CD4-positive, alpha-beta T cell treated with Interleukin-21 for 1 hour (primary cell): ENCODE measurements around the gene LCP1.

Source experiments
- DNase-seq: peaks from one replicate; pipeline ENCODE4 v3.0.0-alpha.2; 2020

The LCP1 gene

DNA sequence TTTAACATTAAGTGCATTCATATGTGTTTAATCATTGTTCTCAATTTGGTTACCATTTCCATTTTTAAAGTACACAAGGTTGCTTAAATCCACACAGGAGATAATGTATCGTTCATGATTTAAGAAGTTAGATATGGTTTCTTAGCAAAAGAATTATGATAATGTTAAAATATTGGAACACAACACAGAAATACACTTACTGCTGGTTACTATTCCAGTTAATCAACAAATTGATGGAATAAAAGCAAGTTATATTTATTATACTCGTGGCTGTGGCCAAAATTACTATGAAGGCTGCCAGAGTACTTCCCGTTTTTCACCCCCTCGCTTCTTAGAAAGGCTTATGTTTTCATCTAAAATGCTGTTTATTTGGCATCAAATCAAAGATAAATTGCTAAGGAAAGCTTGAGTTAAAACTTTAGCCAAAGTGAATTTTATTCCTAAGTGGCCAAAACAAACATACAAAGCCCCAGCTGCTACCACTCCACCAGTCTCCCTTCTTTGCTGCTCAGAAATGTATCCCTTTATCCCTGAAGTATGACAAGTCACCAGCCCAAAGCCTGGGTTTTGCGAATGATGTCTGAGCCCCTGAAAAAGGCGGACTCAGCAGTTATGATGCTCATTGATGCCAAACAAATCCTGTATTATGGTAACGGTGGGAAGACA, 27.7 kb downstream of the LCP1 start:
- no peak for DNase-seq

DNA sequence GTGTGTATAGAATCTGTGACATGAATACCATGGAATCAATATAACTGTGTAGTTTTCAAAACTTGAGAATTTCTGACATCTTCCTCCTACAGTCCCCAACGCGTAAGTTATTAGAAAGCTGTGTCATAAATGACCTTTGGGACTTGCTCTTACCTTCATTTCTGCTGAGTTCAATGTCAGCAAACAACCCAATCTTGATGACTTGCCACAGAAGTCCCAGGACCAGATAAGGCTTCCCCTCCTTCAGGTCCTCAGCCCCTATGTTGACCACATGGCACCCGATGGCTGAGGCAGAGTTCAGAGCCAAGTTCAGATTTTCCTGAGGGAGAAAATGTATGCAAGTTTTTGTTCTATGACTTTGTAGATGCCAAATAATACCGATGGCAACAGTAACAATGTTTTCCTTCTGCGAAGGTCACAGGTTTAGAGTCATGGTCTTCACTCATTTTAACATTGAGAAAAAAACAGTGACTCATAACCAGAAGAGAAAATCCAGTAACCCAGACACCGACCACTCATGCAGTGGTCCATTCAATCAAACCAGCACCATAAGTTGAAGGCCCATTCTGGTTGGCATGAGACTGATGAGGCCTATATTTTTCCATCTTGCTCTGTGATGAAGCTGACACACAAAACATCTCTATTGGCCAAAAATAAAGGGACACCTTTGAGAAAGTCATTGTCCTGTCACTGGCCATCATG, 29.2 kb downstream of the LCP1 start:
- DNase-seq = no peak

GRCh38 chr13:46150134-46150693, 31.8 kb downstream of the LCP1 start:
- no peak for DNase-seq

GRCh38 chr13:46149272-46150133, 32.5 kb downstream of the LCP1 start:
- no peak for DNase-seq

DNA sequence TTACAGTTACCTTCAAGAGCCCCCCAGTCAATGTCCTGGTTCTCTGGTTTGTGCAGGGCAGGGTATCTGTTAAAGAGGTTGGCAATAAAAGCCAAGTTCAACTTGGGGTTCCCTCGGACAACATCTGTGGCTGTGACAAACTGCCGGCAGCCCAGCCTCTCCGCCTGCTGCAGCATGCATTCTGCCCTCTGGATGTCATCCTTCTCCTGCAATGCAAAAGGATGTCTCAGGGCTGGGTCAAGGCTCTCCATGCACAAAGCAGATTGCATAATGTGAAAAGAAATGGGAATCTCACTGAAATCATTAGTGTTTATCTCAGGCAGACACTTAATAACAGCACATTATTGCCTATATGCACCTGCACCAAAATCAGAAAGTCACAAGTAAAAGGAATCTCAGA, 35.1 kb downstream of the LCP1 start:
- no peak for DNase-seq

GRCh38 chr13:46145950-46146349, 36.0 kb downstream of the LCP1 start:
- DNase-seq = no peak

GRCh38 chr13:46145135-46145534, 36.8 kb downstream of the LCP1 start:
- DNase-seq = no peak

GRCh38 chr13:46143184-46143701, 38.7 kb downstream of the LCP1 start:
- no peak for DNase-seq

DNA sequence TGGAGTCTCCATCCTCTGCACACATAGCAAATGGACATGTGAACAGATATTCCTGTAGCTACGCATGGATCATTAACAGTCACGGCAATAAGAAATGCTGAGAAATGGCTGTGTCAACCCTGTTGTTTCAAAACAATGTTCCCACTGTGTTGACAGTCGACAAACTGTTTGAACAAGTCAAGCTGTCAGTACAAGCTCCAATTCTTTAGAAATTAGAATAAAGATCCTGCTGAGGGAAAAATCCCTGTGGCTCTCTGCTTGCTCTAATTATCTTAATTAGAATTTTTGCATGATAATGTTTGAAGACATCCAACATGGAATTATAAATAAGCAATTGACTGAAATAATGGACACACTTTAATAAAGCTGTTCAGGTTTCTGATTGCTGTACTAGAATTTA, 39.2 kb downstream of the LCP1 start:
- no peak for DNase-seq

- no peak for DNase-seq
Measured at GRCh38 chr13:46140044-46140443, 41.9 kb downstream of the LCP1 start.

DNA sequence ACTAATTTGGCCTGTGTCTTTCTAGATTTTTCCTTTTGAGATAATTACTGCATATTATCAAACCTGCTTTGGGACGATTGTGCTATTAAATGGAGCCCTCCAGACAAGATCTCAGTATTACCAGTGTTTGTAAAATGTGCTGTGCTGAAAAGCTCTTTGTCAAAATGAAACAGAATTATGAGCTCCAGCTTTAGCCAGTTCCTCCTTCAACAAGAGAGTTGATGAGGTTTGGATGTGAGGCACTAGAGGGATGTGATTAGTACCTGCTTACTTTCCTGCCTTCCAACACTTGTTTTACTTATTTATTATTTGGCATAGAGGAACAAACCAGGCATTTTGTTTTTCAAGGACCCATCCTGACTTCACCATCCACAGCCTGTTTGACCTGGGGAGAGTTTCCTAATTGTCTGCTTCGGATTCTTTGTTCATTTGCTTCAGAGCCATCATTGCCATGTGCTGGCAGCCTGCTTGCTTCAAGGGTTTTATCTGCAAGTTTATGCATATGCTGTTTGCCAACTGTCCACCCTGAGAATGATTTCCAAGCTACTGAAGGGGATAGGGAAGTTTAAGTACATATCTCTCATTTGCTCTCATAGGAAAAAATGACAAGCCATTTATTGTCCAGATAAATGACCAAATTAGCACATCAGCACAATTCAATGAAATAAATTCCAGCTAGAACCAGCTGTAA, 44.2 kb downstream of the LCP1 start:
- no peak for DNase-seq

- no peak for DNase-seq
Measured at GRCh38 chr13:46136688-46137087, 45.3 kb downstream of the LCP1 start.

GRCh38 chr13:46134961-46135522, 46.9 kb downstream of the LCP1 start:
- DNase-seq = no peak

DNA sequence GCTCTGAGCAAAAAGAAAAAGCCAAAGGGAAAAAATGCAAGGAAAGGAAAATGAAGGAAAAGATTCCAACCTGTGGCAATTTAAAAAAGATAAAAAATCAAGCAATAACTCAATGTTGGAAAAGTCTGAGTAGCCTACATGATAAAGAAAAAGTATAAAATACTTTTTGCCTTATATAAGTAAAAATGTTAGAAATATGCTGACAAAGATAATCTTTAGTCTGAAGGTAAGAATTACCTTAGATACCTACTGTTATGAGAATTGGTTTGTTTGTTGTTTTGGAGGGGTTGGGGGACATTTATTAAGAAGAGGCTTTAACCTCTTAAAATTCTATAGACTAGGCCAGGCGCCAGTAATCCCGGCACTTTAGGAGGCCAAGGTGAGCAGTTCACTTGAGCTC, 47.5 kb downstream of the LCP1 start:
- no peak for DNase-seq

GRCh38 chr13:46132109-46132508, 49.9 kb downstream of the LCP1 start:
- DNase-seq = no peak

DNA sequence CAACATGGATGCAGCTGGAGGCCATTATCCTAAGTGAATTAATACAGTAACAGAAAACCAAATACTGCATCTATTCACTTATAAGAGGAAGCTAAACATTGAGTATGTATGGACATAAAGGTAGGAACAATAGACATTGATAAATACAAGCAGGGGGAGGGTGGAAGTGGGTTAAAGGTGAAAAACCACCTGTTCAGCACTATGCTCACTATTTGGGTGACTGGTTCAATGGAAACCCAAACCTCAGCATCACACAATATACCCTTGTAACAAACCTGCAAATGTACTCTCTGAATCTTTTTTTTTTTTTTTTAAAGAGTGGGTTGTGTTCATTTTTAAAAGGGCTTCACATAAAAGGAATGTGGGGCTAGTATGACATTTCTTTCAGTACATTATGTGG, 50.3 kb downstream of the LCP1 start:
- no peak for DNase-seq

DNA sequence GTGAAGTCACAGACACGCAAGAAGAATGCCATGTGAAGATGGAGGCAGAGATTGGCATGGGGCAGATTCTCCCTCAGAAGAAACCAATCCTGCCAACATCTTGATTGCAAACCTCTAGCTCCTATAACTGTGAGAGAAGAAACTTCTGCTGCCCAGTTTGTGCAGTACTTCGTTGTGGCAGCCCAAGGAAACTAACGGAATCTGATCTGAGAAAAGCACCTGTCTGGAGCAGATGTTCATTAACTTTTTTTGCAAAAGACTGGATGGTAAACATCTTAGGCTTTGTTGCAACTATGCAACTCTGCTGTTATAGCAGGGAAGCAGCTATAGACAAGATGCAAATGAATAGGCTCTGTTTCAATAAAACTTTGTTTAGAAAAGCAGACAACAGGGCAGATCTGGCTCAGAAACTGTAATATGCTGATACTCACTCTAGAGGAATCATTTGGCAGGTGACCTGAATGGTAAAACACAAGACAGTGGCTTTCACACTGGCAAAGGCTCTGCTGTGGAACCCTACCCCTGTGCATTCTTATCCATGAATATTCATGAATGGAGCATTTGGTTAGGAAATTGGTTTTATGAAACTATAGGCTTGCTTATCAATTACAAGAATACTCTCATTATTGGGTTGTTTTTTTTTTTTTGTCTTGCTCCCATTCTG, 51.9 kb downstream of the LCP1 start:
- no peak for DNase-seq

- no peak for DNase-seq
Measured at GRCh38 chr13:46129124-46129523, 52.9 kb downstream of the LCP1 start.

DNA sequence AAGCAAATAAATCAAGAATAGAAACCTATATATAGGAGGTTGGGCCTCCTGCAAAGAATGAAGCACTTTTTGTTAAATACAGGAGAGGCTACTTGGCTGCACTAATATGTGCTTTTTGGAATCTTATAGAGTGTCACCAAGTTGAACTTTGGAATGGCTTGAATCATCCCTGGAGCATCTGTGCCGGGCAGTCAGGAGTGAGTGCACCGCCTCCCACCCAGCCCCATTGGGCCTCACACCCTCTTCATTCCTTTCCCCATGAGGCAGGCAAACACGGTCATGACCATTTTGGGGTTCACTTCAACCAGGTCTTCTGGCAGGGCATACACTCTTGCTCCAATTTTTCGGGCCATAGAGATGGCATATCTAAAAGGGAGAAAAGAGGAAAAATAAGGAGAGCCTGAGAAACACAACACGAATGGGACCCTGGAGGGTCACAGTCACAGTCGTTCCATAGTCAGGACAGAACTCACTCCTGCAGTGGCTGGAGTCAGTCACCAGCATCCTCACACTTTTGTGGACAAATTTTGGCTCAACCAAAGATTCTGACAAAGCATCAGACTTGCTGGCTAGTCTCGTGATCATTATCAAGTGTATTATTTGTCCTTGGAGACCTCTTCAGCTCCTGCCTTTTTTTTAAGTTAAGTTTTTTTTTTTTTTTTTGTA, 54.5 kb downstream of the LCP1 start:
- DNase-seq = no peak

DNA sequence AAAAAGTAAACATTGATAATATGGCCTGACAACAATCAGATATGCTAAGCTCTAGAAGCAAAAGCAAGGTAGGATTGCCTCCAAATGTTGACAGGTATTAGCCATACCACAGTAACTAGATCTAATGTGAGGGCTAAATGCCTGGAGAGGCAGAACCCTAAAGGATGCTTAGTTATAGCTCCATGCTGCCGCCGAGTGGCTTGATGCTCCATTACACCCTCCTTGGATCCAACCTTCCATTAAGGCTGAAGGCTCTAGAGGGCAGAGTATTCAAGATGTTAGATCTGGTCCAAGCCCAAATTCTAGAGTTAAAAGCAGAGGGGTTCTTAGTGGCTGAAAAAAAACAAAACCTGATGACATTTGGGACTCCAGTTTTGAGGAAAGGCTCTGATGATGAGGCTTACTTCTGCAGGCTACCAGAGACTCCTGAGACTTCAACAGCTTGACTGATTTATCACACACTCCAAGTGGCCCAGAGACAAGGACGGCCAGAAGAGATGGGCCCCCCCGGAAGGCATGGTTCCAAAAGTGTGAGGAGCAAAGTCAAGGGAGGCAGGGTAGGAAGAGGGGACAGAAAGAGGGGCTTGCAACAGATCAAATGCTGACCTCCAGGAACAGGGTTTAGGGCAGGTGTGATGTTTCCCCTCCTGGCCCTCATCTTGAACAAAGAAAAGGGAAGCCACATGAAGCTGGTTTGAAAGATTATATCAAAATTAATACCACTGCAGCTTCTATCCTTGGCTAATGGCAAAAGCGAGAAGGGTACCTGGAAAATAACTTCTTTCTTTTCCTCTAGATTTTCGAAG, 55.2 kb downstream of the LCP1 start:
- DNase-seq = peak; percentile 73
